ENCODE measurements around the gene RIMS1. TPM values are rescaled to one million over a fixed set of nuclear protein-coding genes. Genes with fewer than 3 reads are reported as not detected.
A peak's percentile ranks its signal among the peaks of the same experiment; 100 is the strongest.

Gene RIMS1, protein sequence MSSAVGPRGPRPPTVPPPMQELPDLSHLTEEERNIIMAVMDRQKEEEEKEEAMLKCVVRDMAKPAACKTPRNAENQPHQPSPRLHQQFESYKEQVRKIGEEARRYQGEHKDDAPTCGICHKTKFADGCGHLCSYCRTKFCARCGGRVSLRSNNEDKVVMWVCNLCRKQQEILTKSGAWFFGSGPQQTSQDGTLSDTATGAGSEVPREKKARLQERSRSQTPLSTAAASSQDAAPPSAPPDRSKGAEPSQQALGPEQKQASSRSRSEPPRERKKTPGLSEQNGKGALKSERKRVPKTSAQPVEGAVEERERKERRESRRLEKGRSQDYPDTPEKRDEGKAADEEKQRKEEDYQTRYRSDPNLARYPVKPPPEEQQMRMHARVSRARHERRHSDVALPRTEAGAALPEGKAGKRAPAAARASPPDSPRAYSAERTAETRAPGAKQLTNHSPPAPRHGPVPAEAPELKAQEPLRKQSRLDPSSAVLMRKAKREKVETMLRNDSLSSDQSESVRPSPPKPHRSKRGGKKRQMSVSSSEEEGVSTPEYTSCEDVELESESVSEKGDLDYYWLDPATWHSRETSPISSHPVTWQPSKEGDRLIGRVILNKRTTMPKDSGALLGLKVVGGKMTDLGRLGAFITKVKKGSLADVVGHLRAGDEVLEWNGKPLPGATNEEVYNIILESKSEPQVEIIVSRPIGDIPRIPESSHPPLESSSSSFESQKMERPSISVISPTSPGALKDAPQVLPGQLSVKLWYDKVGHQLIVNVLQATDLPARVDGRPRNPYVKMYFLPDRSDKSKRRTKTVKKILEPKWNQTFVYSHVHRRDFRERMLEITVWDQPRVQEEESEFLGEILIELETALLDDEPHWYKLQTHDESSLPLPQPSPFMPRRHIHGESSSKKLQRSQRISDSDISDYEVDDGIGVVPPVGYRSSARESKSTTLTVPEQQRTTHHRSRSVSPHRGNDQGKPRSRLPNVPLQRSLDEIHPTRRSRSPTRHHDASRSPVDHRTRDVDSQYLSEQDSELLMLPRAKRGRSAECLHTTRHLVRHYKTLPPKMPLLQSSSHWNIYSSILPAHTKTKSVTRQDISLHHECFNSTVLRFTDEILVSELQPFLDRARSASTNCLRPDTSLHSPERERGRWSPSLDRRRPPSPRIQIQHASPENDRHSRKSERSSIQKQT (N-terminal part only)
- not detected for polyA plus RNA-seq (2012; ENCODE audit: insufficient read depth, insufficient read length, low read depth)

DNA sequence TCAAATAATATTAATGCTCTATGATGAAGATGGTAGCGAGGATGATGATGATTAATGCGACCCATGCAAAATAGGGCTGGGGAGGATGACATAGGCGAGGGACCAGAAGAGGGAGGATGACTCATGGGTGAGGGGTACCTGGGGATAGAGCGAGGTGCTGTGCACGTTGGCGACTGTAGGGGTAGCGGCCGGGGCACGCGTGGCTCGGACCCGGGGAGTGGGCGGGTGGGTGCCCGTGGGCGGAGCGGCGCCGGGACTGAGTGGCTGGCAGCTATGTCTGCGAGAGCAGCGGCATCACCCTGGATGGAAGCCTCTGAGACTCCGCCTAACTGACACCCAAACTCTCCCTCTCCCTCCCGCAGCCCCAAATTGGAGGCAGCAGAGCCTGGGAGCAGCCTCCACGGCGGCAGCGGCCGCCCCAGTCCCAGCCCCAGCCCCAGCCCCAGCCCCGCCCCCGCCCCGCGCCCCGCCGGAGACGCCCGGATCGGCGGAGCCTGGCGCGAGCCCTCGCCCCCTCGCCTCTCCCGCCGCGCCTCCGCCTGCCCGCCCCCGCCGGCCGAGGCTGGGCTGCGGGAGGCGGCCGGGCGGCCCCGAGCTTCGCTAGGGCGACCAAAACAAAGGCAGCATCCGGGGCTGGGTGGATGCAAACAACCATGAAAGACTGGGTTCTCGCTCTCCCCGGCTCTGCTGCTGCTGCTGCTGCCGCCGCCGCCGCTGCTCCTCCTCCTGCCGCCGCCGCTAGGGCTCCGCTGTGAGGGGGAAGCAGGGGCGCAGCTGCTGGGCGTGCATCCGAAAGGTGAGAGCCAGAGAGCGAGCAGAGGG, at the start of gene RIMS1:
Gene RIMS1 (plus strand): TSS at position 367 of the 822 bp plus-strand sequence. CDS start 474 bp downstream, outside the sequence.
- H3K36me3 ChIP-seq = no peaks in the 10 kb centered on the region
- no peaks in the 10 kb centered on the region for H3K9me3 ChIP-seq
- H3K27me3 ChIP-seq = peaks cover 28% of the 10 kb centered on the region
- peak within 1 kb of the TSS; percentile 51 for H3K4me3 ChIP-seq (ENCODE audit: low read depth, low read length)
- no peaks in the 10 kb centered on the region; the same call in 1 of the 2 replicates for H3K4me1 ChIP-seq
- peak; percentile 68 for DNase-seq
- TF ChIP-seq, protein P1, sequence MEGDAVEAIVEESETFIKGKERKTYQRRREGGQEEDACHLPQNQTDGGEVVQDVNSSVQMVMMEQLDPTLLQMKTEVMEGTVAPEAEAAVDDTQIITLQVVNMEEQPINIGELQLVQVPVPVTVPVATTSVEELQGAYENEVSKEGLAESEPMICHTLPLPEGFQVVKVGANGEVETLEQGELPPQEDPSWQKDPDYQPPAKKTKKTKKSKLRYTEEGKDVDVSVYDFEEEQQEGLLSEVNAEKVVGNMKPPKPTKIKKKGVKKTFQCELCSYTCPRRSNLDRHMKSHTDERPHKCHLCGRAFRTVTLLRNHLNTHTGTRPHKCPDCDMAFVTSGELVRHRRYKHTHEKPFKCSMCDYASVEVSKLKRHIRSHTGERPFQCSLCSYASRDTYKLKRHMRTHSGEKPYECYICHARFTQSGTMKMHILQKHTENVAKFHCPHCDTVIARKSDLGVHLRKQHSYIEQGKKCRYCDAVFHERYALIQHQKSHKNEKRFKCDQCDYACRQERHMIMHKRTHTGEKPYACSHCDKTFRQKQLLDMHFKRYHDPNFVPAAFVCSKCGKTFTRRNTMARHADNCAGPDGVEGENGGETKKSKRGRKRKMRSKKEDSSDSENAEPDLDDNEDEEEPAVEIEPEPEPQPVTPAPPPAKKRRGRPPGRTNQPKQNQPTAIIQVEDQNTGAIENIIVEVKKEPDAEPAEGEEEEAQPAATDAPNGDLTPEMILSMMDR (IDR thresholded peaks at IDR 0.05; ENCODE audit: low read depth, low read length) = peak; percentile 38

DNA sequence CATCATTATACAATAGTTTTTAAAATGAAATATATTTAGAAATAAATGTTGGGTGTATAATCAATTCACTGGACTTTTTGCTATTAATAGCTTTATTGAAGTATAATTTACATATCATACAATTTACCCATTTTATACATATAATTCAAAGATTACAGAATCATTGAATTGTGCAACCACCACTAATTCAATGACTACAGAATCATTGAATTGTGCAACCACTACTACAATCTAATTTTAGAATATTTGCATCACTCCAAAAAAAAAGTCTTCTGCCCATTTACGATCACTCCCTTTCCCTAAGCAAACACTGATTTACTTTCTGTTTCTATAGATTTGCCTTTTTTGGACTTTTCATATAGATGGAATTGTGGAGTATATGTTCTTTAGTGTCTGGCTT, 35.1 kb upstream of the RIMS1 start:
- no peak for DNase-seq
- Histone ChIP-seq H3K36me3 (no peaks in the 10 kb centered on the region), H3K4me1 (no peaks in the 10 kb centered on the region), H3K9me3 (no peaks in the 10 kb centered on the region), H3K4me3 (ENCODE audit: low read depth, low read length) (no peak overlapping the region), H3K27me3 (no peaks in the 10 kb centered on the region)
- TF ChIP-seq, protein P1 (IDR thresholded peaks at IDR 0.05; ENCODE audit: low read depth, low read length) = no peak

DNA sequence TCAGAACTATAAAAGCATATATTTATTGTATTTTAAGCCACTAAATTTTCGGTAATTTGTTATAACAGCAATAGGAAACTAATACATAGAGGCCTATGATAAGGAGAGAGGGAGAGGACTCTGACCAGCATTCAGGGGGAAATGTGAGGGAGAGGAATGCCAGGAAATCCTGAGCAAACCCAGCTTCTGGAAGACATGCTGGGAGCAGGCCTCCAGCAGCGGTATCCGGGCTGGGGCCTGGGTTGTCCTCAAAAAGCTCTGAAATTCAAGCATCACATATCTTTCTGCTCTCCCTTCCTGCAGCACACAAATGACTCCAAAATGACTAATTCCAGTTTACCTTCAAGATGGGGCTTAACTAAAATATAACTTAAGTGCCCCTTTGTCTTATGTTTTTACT, 33.4 kb upstream of the RIMS1 start:
- no peak for DNase-seq
- Histone ChIP-seq H3K4me3 (ENCODE audit: low read depth, low read length) (no peak overlapping the region), H3K27me3 (no peaks in the 10 kb centered on the region), H3K9me3 (no peaks in the 10 kb centered on the region), H3K36me3 (no peaks in the 10 kb centered on the region), H3K4me1 (no peaks in the 10 kb centered on the region)
- TF ChIP-seq, protein P1 (IDR thresholded peaks at IDR 0.05; ENCODE audit: low read depth, low read length) = no peak

DNA sequence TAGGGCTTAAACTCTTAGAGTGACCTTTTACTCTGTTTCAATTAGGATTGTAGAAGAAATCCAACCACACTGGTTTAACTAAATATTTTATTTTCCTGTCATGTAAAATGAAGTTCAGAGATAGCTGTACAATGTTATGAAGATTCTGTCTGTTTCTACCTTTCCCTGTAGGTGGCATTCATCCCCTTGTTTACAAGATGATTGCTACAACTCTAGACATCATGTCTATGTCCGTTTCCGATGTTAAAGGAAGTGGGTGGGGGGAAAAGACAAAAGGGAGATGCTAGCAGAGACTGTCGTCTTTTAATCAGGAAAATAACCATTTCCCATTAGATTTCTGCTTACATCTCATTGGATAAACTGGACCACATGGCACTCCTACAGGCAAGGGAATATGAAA, 30.9 kb upstream of the RIMS1 start:
- DNase-seq = no peak

DNA sequence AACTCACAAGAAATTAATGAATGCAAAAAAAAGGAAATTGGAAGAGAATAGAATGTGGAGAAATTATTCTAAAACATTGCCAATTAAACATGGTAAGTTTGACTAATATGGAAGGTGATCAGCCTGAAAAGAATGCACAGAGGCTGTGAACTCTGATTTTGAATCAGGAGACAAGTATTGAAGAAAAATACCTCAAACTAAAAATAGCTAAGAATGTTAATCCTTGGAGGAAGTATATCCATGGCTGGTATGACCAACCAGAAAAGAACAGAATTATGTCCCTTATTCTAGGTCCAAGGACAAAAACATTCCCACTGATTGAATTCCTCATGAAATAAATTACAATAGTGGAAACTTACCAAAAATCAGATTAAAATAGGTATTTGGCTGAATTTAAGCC, 7.3 kb upstream of the RIMS1 start:
- TF ChIP-seq, protein P1 (IDR thresholded peaks at IDR 0.05; ENCODE audit: low read depth, low read length) = no peak

More for the DNA sequence above, 30.9 kb upstream of the RIMS1 start:
- no peak overlapping the region for H3K4me3 ChIP-seq (ENCODE audit: low read depth, low read length)
- TF ChIP-seq, protein P1 (IDR thresholded peaks at IDR 0.05; ENCODE audit: low read depth, low read length) = peak; percentile 22; the same call in 1 of the 2 replicates
- H3K27me3 ChIP-seq = no peaks in the 10 kb centered on the region
- H3K4me1 ChIP-seq = no peaks in the 10 kb centered on the region
- no peaks in the 10 kb centered on the region for H3K9me3 ChIP-seq
- no peaks in the 10 kb centered on the region for H3K36me3 ChIP-seq

More for the DNA sequence above, 7.3 kb upstream of the RIMS1 start:
- Histone ChIP-seq H3K4me3 (ENCODE audit: low read depth, low read length) (no peak overlapping the region), H3K36me3 (no peaks in the 10 kb centered on the region), H3K9me3 (no peaks in the 10 kb centered on the region), H3K4me1 (no peaks in the 10 kb centered on the region), H3K27me3 (no peaks in the 10 kb centered on the region)
- DNase-seq = no peak
